SK-N-SH (cell line): Measurements from ENCODE around the gene OSBPL9.

Experiments used
- CHD2 ChIP-seq: fragments of 150-350 bp; IDR thresholded peaks from 2 replicates; pipeline ENCODE4 v1.6.1; 2018; ENCODE audit warnings: low read length; ENCODE audit not compliant: partially characterized antibody
- ELF1 ChIP-seq: IDR thresholded peaks from 2 replicates; pipeline ENCODE4 v1.4.0; 2012
- EP300 ChIP-seq, 2 experiments: IDR thresholded peaks; 2 replicates each; pipeline versions ENCODE4 v1.4.0 to v1.6.1; 2012; ENCODE audit warnings: borderline replicate concordance in 1 of 2, low read depth in 1 of 2, low read length in 1 of 2
- EZH2phosphoT487 ChIP-seq: fragments of 200-600 bp; sonication (generic); IDR thresholded peaks from 2 replicates; pipeline ENCODE4 v1.6.1; 2017; ENCODE audit warnings: low read depth, mixed run types, mild to moderate bottlenecking, antibody characterized with exemption, moderate library complexity, borderline replicate concordance
- FOXM1 ChIP-seq: IDR thresholded peaks from 2 replicates; pipeline ENCODE4 v1.4.0; 2012; ENCODE audit warnings: low read depth, mild to moderate bottlenecking
- JUND ChIP-seq: IDR thresholded peaks from 2 replicates; pipeline ENCODE4 v1.4.0; 2012
- MEF2A ChIP-seq: IDR thresholded peaks from 2 replicates; pipeline ENCODE4 v1.4.0; 2012; ENCODE audit warnings: low read depth, borderline replicate concordance
- MXI1 ChIP-seq: IDR thresholded peaks from 2 replicates; pipeline ENCODE4 v1.6.1; 2012; ENCODE audit warnings: mild to moderate bottlenecking, low read depth, low read length, improper control_type of control experiment
- NFIC ChIP-seq: IDR thresholded peaks from 2 replicates; pipeline ENCODE4 v1.4.0; 2012; ENCODE audit warnings: borderline replicate concordance
- POLR2AphosphoS5 ChIP-seq: IDR thresholded peaks from 2 replicates; pipeline ENCODE4 v1.6.1; 2012; ENCODE audit warnings: low read depth, low read length
- RAD21 ChIP-seq: IDR thresholded peaks from 2 replicates; pipeline ENCODE4 v1.6.1; 2012; ENCODE audit warnings: mild to moderate bottlenecking, low read length
- TAF1 ChIP-seq: IDR thresholded peaks from 2 replicates; pipeline ENCODE4 v1.6.1; 2012; ENCODE audit warnings: low read depth, mild to moderate bottlenecking, low read length, moderate library complexity, borderline replicate concordance
- TF ChIP-seq, protein P1 (sequence below): fragments of 200-600 bp; sonication (generic); IDR thresholded peaks from 2 replicates; pipeline ENCODE4 v1.6.1; 2017; ENCODE audit warnings: antibody characterized with exemption, mild to moderate bottlenecking, moderate library complexity
- TF ChIP-seq, protein P2 (sequence below): IDR thresholded peaks from 2 replicates; pipeline ENCODE4 v1.4.0; 2012; ENCODE audit warnings: low read depth, borderline replicate concordance

DNA sequence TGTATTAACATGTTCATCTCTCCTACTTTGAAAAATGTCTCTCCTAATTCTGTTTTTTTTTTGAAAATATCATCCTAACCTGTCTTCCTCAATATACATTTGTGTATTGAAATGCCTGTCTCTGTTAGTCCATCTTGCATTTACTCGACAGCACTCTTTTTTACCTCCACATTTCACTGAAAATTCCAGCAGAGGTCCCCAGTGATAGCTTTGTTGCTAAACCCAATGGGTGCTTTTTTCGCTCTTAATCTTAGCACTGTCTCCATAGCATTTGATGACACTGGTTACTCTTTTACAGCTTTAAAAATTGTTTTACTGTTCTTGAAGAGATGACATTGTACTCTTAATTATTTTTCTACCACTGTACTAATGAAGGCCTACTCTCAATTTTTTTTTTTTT is 10.8 kb downstream of the OSBPL9 start:
- TF ChIP-seq NFIC, result no peak
- TF ChIP-seq POLR2AphosphoS5, result no peak
- TF ChIP-seq, protein P1, sequence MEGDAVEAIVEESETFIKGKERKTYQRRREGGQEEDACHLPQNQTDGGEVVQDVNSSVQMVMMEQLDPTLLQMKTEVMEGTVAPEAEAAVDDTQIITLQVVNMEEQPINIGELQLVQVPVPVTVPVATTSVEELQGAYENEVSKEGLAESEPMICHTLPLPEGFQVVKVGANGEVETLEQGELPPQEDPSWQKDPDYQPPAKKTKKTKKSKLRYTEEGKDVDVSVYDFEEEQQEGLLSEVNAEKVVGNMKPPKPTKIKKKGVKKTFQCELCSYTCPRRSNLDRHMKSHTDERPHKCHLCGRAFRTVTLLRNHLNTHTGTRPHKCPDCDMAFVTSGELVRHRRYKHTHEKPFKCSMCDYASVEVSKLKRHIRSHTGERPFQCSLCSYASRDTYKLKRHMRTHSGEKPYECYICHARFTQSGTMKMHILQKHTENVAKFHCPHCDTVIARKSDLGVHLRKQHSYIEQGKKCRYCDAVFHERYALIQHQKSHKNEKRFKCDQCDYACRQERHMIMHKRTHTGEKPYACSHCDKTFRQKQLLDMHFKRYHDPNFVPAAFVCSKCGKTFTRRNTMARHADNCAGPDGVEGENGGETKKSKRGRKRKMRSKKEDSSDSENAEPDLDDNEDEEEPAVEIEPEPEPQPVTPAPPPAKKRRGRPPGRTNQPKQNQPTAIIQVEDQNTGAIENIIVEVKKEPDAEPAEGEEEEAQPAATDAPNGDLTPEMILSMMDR, result peak; percentile 70
- TF ChIP-seq MXI1, result no peak
- no peak for TF ChIP-seq TAF1
- TF ChIP-seq FOXM1, result no peak
- no peak for TF ChIP-seq EZH2phosphoT487
- no peak for TF ChIP-seq MEF2A
- peak; percentile 85 for TF ChIP-seq RAD21
- no peak for TF ChIP-seq CHD2
- TF ChIP-seq JUND, result no peak
- TF ChIP-seq, protein P2, sequence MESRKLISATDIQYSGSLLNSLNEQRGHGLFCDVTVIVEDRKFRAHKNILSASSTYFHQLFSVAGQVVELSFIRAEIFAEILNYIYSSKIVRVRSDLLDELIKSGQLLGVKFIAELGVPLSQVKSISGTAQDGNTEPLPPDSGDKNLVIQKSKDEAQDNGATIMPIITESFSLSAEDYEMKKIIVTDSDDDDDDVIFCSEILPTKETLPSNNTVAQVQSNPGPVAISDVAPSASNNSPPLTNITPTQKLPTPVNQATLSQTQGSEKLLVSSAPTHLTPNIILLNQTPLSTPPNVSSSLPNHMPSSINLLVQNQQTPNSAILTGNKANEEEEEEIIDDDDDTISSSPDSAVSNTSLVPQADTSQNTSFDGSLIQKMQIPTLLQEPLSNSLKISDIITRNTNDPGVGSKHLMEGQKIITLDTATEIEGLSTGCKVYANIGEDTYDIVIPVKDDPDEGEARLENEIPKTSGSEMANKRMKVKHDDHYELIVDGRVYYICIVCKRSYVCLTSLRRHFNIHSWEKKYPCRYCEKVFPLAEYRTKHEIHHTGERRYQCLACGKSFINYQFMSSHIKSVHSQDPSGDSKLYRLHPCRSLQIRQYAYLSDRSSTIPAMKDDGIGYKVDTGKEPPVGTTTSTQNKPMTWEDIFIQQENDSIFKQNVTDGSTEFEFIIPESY, result no peak
- TF ChIP-seq ELF1, result no peak
- TF ChIP-seq EP300 (IDR thresholded peaks at IDR 0.05; ENCODE audit: borderline replicate concordance in 1 of 2, low read depth in 1 of 2, low read length in 1 of 2), result no peak
